Cardiac muscle cell (in vitro differentiated cells and primary cell): Measurements from ENCODE around the gene SLCO1B1. TPM values are rescaled to one million over a fixed set of nuclear protein-coding genes. Genes with fewer than 3 reads are reported as not detected.
"Not testable (repeated sequence)": the region's sequence is repeated elsewhere in the genome, so short reads cannot be mapped to it uniquely, and the experiment has no call there.

Experiments used
- DNase-seq, 2 donors: peaks; one replicate each; pipeline versions ENCODE4 v3.0.0 to v3.0.0-alpha.2; 2010 to 2017; ENCODE audit warnings: low read depth in 1 of 2, low spot score in 1 of 2
- H3K27ac ChIP-seq: fragments of 200-600 bp; sonication (generic); 2 replicates; pipeline ENCODE4 v1.5.1; 2016
- H3K27me3 ChIP-seq: fragments of 200-600 bp; sonication (generic); 2 replicates; pipeline ENCODE4 v1.6.0; 2016; ENCODE audit warnings: control low read depth
- H3K36me3 ChIP-seq: fragments of 200-600 bp; sonication (generic); 2 replicates; pipeline ENCODE4 v1.5.1; 2016; ENCODE audit warnings: control low read depth
- H3K4me1 ChIP-seq: fragments of 200-600 bp; sonication (generic); 2 replicates; pipeline ENCODE4 v1.8.1; 2017; ENCODE audit warnings: low read depth, mild to moderate bottlenecking, mixed run types
- H3K4me3 ChIP-seq: fragments of 200-600 bp; sonication (generic); 2 replicates; pipeline ENCODE4 v1.5.1; 2016; ENCODE audit warnings: mild to moderate bottlenecking
- H3K9me3 ChIP-seq: fragments of 200-600 bp; sonication (generic); 2 replicates; pipeline ENCODE4 v1.5.1; 2017; ENCODE audit warnings: low read depth, mild to moderate bottlenecking, control low read depth
- polyA plus RNA-seq: library from polyadenylated mRNA; unstranded; fragments of >200 nt; fragmentation: Nextera tagmentation; extraction: Ambion mirVana; gene quantifications from 2 replicates; pipeline ENCODE4 v1.2.1, GENCODE V29; 2016
- total RNA-seq: library from RNA; depleted of rRNA; stranded (reverse); fragments of >200 nt; gene quantifications from 2 replicates; pipeline ENCODE4 v1.2.3, GENCODE V29; 2016
- TF ChIP-seq, protein P1 (sequence below): IDR thresholded peaks from 2 replicates; pipeline ENCODE4 v1.5.1; 2012; ENCODE audit warnings: low read depth, mild to moderate bottlenecking, low read length

SLCO1B1 gene
- total and polyA plus RNA-seq, 2 experiments from 2014 or later = not detected

DNA sequence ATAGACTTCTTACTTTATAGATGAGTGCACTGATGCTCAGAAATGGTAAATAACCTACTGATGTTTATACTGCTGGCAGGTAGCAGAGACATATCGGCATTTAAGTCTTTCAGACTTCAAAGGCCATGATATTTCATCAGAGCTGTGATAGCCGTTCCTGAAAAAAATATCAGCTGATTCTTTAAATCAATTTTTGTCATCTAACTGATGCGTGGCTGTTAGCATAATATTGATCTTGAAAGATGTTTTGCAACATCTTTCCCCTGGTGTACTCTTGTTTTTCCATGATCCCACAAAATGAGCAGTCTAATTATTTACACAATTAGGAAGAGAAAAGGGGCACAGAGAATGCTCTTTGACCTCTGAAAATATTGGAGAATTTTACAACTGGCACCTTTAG lies 1.6 kb upstream of the SLCO1B1 start:
- no peaks in the 10 kb centered on the region for H3K9me3 ChIP-seq
- no peaks in the 10 kb centered on the region for H3K36me3 ChIP-seq
- no peaks in the 10 kb centered on the region for H3K4me1 ChIP-seq
- no peak overlapping the region for H3K27ac ChIP-seq
- no peak for DNase-seq
- no peak overlapping the region for H3K4me3 ChIP-seq
- TF ChIP-seq, protein P1, sequence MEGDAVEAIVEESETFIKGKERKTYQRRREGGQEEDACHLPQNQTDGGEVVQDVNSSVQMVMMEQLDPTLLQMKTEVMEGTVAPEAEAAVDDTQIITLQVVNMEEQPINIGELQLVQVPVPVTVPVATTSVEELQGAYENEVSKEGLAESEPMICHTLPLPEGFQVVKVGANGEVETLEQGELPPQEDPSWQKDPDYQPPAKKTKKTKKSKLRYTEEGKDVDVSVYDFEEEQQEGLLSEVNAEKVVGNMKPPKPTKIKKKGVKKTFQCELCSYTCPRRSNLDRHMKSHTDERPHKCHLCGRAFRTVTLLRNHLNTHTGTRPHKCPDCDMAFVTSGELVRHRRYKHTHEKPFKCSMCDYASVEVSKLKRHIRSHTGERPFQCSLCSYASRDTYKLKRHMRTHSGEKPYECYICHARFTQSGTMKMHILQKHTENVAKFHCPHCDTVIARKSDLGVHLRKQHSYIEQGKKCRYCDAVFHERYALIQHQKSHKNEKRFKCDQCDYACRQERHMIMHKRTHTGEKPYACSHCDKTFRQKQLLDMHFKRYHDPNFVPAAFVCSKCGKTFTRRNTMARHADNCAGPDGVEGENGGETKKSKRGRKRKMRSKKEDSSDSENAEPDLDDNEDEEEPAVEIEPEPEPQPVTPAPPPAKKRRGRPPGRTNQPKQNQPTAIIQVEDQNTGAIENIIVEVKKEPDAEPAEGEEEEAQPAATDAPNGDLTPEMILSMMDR = no peak
- H3K27me3 ChIP-seq = no peaks in the 10 kb centered on the region

DNA sequence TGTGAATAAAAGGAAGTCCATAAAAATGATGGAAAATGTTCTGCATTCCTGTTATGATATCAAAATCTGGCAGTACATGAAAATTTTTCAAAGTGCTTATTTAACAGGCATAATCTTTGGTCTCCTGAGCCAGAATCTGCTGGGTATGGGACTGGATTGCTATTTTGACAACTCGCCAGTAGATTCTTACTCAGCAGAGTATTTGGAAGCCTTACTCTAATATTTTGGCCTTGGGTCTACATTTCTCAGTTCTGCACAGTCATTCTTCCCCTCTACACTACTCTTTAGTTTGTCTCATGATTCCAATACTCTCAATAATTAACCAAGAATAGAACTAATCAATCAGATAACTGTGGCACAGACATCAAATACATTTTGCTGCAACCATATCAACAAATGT lies 1.1 kb upstream of the SLCO1B1 start:
- TF ChIP-seq, protein P1 = no peak
- Histone ChIP-seq H3K9me3 (no peaks in the 10 kb centered on the region), H3K27me3 (no peaks in the 10 kb centered on the region), H3K36me3 (no peaks in the 10 kb centered on the region), H3K27ac (no peak overlapping the region), H3K4me3 (no peak overlapping the region), H3K4me1 (no peaks in the 10 kb centered on the region)
- no peak for DNase-seq

DNA sequence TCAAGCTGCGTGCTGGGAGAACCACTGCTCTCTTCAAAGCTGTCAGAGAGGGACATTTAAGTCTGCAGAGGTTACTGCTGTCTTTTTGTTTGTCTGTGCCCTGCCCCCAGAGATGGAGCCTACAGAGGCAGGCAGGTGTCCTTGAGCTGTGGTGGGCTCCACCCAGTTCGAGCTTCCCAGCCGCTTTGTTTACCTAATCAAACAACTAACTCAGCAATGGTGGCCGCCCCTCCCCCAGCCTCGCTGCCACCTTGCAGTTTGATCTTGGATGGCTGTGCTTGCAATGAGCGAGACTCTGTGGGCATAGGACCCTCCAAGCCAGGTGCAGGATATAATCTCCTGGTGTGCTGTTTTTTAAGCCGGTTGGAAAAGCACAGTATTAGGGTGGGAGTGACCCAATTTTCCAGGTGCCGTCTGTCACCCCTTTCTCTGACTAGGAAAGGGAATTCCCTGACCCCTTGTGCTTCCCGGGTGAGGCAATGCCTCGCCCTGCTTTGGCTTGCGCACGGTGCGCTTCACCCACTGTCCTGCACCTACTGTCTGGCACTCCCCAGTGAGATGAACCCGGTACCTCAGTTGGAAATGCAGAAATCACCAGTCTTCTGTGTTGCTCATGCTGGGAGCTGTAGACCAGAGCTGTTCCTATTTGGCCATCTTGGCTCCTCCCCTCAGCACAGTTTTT lies 6.5 kb downstream of the SLCO1B1 start:
- H3K4me3 ChIP-seq, H3K4me1 ChIP-seq, H3K9me3 ChIP-seq, DNase-seq, H3K27me3 ChIP-seq, H3K36me3 ChIP-seq, H3K27ac ChIP-seq: not testable (repeated sequence)

DNA sequence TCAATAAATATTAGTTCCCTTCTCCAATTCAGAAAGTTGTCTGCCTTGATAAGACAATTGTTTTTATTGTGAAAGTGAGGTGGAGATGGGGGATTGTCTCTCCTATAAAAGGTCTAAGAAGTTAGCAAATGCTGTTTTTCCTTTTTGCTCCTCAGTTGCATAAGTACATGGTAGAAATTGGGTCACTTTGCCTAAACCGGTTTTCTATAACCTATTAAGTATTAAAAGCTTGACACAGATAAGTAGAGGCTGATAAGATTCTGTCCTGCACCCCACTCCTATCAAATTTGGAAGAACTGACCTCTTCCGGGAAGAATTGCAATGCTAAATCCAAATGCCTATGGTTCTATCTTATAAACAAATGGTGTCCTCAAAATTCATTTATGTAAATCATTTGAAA lies 7.0 kb downstream of the SLCO1B1 start:
- Histone ChIP-seq H3K27me3 (no peaks in the 10 kb centered on the region), H3K27ac (no peak overlapping the region), H3K9me3 (no peaks in the 10 kb centered on the region), H3K4me3 (no peak overlapping the region), H3K4me1 (no peaks in the 10 kb centered on the region), H3K36me3 (no peaks in the 10 kb centered on the region)
- TF ChIP-seq, protein P1 = no peak
- no peak for DNase-seq

DNA sequence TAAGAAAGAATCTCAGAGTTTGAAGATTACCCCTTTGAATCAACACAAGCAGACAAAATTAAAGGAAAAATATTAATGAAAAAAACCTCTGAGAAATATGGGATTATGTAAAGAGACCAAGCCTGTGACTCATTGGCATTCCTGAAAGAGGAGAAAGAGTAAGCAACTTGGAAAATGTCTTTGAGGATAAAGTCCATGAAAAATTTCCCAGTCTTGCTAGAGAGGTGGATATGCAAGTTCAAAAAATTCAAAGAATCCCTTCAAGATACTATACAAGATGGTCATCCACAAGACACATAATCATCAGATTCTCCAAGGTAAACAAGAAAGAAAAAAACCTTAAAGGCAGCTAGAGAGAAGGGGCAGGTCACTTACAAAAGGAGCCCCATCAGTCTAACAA lies 13.3 kb downstream of the SLCO1B1 start:
- H3K27me3 ChIP-seq = no peaks in the 10 kb centered on the region
- no peak overlapping the region for H3K27ac ChIP-seq
- no peaks in the 10 kb centered on the region for H3K4me1 ChIP-seq
- no peak overlapping the region for H3K4me3 ChIP-seq
- no peaks in the 10 kb centered on the region for H3K36me3 ChIP-seq
- H3K9me3 ChIP-seq = no peaks in the 10 kb centered on the region
- no peak for DNase-seq
- TF ChIP-seq, protein P1 = no peak

DNA sequence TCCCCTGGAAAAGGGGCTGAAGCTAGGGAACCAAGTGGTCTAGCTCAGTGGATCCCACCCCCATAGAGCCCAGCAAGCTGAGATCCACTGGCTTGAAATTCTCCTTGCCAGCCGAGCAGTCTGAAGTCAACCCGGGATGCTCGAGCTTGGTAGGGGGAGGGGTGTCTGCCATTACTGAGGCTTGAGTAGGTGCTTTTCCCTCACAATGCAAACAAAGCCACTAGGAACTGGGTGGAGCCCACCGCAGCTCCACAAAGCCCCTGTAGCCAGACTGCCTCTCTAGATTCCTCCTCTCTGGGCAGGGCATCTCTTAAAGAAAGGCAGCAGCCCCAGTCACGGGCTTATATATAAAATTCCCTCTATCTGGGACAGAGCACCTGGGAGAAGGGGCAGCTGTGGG lies 18.9 kb downstream of the SLCO1B1 start:
- not testable (repeated sequence) for H3K9me3 ChIP-seq, H3K27ac ChIP-seq, H3K27me3 ChIP-seq, H3K4me3 ChIP-seq, H3K4me1 ChIP-seq, H3K36me3 ChIP-seq, DNase-seq

DNA sequence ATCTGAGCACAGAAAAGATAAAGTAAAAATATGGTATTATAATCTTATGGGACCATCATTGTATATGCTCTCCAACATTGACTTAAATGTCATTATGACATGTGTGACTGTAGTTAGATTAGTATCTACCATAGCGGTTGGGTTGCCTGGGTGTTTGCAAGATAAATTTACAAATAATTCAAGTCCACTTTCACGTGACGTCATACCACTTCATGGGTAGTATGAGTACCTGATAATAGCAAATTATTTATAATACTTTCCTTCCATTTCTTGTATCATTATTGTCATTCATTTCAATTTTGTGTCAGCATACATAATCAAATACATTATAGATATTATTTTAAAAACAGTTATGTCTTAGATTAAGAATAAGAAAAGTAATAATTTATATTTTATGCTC lies 20.2 kb downstream of the SLCO1B1 start:
- no peak overlapping the region for H3K4me3 ChIP-seq
- no peaks in the 10 kb centered on the region for H3K9me3 ChIP-seq
- H3K27ac ChIP-seq = no peak overlapping the region
- H3K36me3 ChIP-seq = no peaks in the 10 kb centered on the region
- no peaks in the 10 kb centered on the region for H3K27me3 ChIP-seq
- TF ChIP-seq, protein P1 = no peak
- H3K4me1 ChIP-seq = no peaks in the 10 kb centered on the region
- DNase-seq = no peak
